HG03097 (cell line): ENCODE measurements around the gene KDM4F.

ENCODE experiments used
- ATAC-seq: cut with Tn5 transposase; IDR thresholded peaks from one replicate; pipeline ENCODE4 v1.9.1; 2021; ENCODE audit not compliant: unreplicated experiment, low FRiP score

KDM4F gene

GRCh38 chr11:95058621-95059020 is 9.4 kb downstream of the KDM4F start:
- ATAC-seq = no peak

- ATAC-seq = no peak
These were observed 9.8 kb downstream of the KDM4F start for GRCh38 chr11:95059046-95059445.

- ATAC-seq = no peak
These were observed 16.1 kb downstream of the KDM4F start for GRCh38 chr11:95065336-95065735.

- peak; percentile 33 for ATAC-seq
These were observed 17.5 kb downstream of the KDM4F start, which contains the start of gene SRSF8 for GRCh38 chr11:95066716-95067038. Gene SRSF8, plus strand, starts transcription at chr11:95066919. Its CDS starts 308 bp downstream, at chr11:95067227.

GRCh38 chr11:95067039-95067840 is 18.0 kb downstream of the KDM4F start:
- peak; percentile 69 for ATAC-seq

GRCh38 chr11:95067841-95068219 is 18.6 kb downstream of the KDM4F start:
- ATAC-seq = no peak

GRCh38 chr11:95068549-95068948 is 19.3 kb downstream of the KDM4F start:
- ATAC-seq = peak; percentile 62

GRCh38 chr11:95070471-95070870 is 21.2 kb downstream of the KDM4F start:
- ATAC-seq = no peak

- ATAC-seq = no peak
These were observed 23.7 kb downstream of the KDM4F start for GRCh38 chr11:95072948-95073347.

- no peak for ATAC-seq
These were observed 25.8 kb downstream of the KDM4F start for GRCh38 chr11:95074792-95075563.

- peak; percentile 46 for ATAC-seq
These were observed 27.2 kb downstream of the KDM4F start for GRCh38 chr11:95076416-95076815.

- no peak for ATAC-seq
These were observed 27.8 kb downstream of the KDM4F start for GRCh38 chr11:95076981-95077380.

- ATAC-seq = no peak
These were observed 29.3 kb downstream of the KDM4F start for GRCh38 chr11:95078526-95078925.

GRCh38 chr11:95081010-95081409 is 31.8 kb downstream of the KDM4F start:
- no peak for ATAC-seq

GRCh38 chr11:95081412-95081811 is 32.2 kb downstream of the KDM4F start:
- ATAC-seq = no peak

- ATAC-seq = no peak
These were observed 33.4 kb downstream of the KDM4F start for GRCh38 chr11:95082576-95083001.

GRCh38 chr11:95084509-95084908 is 35.3 kb downstream of the KDM4F start:
- ATAC-seq = no peak

GRCh38 chr11:95085117-95085816 is 36.0 kb downstream of the KDM4F start:
- ATAC-seq = peak; percentile 24

GRCh38 chr11:95086151-95086550 is 36.9 kb downstream of the KDM4F start:
- ATAC-seq = no peak

- no peak for ATAC-seq
These were observed 37.8 kb downstream of the KDM4F start for GRCh38 chr11:95086836-95087570.
